ENCODE measurements around the gene KCTD13.
"Not testable (repeated sequence)": the region's sequence is repeated elsewhere in the genome, so short reads cannot be mapped to it uniquely, and the experiment has no call there.

Gene KCTD13

GRCh38 chr16:29906520-29907244 is 19.3 kb downstream of the KCTD13 start:
- DNase-seq (ENCODE audit: low spot score): no peak

DNA sequence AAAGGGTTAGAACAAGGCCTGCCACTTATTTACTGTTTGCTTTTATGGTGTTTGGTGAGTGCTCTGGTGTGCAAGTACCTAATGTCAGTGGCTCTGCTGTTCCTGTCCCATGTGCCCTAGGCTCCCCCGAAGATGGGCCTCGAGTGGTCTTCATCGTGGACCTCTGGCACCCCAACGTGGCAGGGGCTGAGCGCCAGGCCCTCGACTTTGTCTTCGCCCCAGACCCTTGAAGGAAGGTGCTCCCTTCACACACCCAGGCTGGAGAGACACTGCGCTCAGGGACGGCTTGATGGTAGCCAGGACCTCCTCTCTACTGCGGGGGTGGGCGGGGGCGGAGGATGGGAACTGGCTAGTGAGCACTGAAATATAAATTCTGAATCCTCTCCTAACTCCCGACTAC is 20.4 kb downstream of the KCTD13 start:
- no peak for DNase-seq (ENCODE audit: low spot score)

- no peak for DNase-seq (ENCODE audit: low spot score)
Measured at GRCh38 chr16:29904947-29905346, 21.1 kb downstream of the KCTD13 start.

DNA sequence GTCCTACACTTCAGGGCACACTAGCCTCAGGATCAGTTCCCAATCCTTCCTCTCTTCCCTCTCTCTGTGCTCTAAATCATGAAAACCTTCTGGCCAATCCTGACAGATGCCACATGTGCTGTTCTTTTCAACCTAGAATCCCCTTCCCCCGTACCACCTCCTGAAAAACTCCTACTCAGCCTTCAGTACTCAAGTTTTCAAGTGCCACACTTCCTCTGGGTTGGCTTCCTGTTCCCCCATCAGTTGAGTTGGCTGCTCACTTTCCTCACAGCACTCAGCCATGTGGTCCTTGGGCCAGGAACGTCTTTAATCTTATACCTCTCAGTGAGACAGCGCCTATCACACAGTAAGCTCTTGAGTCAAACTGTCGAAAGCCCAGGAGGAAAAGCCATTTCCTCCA is 22.4 kb downstream of the KCTD13 start:
- DNase-seq (ENCODE audit: low spot score): no peak

GRCh38 chr16:29901607-29901945 is 24.4 kb downstream of the KCTD13 start:
- DNase-seq (ENCODE audit: low spot score): no peak

GRCh38 chr16:29900888-29901606 is 25.0 kb downstream of the KCTD13 start:
- no peak for DNase-seq (ENCODE audit: low spot score)

DNA sequence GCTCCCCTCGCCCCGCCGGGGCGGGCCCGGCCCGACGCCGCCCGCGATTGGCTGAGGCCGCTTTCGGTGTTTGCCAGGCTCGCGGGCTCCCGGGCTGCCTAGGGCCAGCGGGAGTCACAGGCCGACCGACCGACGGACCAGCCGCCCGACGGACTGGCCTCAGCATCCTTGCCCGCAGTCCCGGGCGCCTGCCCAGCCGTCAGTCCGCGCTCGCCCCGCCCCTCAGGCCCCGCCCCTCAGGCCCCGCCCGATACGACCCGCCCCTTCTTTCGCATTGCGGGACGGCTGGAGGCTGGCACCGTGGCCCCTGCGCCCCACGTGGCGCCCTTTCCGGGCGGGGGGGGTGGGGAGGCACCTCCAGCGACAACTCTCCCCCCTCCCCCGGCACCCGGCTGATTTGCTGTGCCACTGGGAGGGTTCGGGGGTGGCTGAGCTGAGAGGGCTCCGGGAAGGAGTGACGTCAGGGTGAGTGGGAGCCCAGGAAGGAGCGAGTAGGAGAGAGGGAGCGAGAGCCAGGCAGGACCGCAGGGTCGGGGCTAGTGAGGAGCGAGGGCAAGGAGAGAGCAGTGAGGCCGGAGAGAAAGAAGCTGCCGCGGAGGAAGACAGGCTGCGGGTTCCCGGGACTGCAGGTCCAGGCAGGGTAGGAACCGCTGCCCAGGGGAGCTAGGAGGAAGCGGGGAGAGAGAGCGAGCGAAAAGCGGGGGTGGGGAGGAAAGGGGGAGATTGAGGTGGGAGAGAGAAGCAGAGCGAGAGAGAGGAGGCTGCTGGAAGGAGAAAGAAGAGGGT is 25.7 kb downstream of the KCTD13 start, which contains the start of gene ASPHD1:
ASPHD1 (plus strand) TSS at position 387 of the 786 bp plus-strand sequence. CDS start 484 bp downstream, outside the sequence.
- DNase-seq (ENCODE audit: low spot score): peak; percentile 59

GRCh38 chr16:29899516-29900101 is 26.4 kb downstream of the KCTD13 start, which contains the start of gene SEZ6L2:
Gene SEZ6L2 (minus strand): TSS chr16:29899550. CDS start chr16:29899019, 531 bp downstream.
- no peak for DNase-seq (ENCODE audit: low spot score)

DNA sequence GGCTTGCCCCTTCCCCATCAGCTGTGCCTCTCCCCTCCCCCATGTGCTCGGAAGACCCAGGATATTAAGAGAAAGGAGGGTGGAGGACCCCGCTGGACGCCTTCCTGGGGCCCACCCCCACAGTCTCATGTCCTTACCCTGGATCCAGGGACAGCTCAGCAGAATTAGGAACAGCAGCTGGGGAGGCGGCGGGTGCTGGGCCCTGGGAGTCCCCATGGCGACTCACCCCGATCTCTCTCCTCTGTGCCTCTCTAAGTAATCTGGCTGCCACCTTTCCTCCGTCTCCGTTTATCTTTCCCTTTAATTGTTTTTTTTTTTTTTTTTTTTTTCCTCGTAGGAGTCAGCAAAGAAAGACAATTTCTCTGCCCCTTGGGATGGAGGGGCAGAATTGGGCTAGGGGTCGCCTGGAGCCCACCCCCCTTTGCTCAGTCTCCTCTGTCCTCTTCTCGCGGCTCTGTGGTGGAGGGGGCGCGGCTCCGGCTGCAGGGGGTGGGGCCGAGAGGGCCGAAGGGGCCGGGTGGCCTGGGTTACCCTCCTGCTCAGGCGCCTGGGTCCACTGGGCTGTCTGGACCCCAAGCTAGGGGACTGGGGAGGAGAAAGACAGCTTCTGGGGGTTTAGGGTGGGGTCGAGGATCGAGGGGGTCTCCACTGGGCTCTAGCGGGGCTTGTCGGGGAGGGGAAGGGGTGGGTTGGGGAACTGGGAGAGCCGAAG is 27.1 kb downstream of the KCTD13 start:
- DNase-seq (ENCODE audit: low spot score): no peak

DNA sequence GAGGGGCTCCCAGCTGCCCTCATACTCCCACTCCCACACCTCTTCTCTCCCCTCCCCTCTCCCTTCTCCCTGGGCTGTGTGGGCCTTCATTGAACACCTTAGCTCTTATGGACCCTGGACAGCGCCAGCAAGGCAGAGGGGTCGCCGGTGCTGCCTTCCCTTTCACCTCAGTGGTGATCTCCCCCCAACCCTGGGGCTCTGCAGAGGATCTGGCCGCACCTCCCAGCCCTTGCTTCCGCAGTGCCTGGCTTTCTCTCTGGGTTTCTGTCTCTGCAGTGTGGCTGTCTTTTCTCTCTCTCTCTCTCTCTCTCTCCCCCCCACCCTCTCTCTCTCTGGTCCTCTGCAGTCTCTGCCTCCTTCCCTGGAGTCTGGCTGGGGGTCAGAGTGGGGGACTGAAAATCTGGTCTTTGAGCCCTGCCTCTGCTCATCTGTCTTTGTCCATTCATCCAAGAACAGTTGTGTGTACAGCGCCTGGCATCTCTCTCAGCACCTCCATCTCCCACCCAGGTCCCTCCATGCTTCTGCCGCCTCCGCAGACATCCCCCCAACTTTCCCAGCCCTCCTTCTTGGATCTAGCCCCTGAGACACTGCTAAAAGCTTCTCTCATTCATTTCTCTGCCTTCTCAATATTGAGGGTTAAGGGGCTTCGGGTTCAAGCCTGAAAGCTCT is 27.8 kb downstream of the KCTD13 start:
- DNase-seq (ENCODE audit: low spot score): no peak

GRCh38 chr16:29897333-29897732 is 28.7 kb downstream of the KCTD13 start:
- DNase-seq (ENCODE audit: low spot score): no peak

DNA sequence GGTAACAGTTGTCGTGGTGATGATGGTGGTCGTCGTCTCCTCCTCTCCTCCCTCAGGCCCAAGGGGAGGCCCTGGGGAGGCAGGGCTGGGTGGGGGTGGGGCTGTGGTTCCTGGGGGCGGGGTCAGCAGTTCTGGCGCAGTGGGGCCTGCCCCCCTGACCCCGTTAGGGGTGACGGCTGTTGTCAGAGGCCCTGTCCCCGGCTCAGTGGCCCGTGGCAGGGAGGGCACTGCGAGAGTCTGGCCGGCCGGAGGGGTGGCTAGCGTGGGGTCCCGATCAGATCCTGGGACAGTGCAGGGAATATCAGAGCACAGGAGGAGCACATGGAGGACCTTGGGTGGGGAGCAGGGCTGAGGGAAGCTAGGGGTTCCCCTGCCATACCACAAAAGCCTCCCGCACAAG is 29.2 kb downstream of the KCTD13 start:
- no peak for DNase-seq (ENCODE audit: low spot score)

DNA sequence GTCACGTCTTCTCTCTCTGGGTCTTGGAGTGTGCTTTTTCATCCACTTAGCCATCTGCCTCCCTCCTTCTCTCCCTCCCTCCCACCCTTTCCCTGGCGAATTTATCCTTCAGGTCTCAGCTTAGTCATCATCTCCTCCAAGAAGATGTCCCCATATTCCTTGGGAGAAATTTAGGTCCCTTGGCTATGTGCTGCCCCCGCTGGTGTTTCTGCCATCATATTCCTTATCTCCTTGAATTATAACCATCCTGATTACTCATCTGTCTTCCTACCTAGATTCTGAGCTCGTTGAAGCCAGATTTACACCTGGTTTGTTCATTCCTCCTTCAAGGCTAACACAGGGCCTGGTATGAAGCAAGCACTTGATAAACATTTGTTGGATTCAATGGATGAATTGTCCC is 31.7 kb downstream of the KCTD13 start:
- no peak for DNase-seq (ENCODE audit: low spot score)

DNA sequence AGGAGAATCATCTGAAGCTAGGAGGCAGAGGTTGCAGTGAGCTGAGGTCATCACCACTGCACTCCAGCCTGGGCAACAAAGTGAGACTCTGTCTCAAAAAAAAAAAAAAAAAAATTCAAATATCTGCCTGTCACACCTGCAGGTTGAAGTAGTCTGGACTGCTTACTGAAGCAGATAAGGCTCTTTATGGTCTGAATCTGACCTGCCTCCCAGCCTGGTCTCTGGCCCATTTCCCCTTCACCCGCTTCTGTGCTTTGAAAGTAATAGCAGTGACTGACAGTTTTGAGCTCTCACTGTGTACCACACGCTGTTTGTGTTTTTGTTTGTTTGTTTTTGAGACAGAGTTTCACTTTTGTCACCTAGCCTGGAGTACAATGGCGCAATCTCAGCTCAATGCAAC is 32.5 kb downstream of the KCTD13 start:
- DNase-seq (ENCODE audit: low spot score): no peak

DNA sequence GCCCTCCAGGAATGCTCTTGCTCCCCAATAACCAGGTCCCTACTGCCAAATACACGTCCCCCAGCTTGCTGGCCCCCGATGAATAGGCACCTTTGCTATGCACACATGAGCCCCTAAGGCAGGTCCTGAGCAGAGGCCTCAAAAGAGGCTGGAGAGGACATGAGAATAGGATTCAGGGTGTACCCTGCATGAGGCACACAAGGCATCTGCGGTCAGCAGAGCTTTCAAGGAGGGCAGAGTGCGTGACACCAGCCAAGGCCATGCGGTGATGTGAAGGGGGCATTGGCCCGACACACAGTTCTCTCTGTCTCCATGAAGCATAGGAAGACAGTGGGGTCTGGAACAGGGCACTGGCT is 33.6 kb downstream of the KCTD13 start:
- no peak for DNase-seq (ENCODE audit: low spot score)

DNA sequence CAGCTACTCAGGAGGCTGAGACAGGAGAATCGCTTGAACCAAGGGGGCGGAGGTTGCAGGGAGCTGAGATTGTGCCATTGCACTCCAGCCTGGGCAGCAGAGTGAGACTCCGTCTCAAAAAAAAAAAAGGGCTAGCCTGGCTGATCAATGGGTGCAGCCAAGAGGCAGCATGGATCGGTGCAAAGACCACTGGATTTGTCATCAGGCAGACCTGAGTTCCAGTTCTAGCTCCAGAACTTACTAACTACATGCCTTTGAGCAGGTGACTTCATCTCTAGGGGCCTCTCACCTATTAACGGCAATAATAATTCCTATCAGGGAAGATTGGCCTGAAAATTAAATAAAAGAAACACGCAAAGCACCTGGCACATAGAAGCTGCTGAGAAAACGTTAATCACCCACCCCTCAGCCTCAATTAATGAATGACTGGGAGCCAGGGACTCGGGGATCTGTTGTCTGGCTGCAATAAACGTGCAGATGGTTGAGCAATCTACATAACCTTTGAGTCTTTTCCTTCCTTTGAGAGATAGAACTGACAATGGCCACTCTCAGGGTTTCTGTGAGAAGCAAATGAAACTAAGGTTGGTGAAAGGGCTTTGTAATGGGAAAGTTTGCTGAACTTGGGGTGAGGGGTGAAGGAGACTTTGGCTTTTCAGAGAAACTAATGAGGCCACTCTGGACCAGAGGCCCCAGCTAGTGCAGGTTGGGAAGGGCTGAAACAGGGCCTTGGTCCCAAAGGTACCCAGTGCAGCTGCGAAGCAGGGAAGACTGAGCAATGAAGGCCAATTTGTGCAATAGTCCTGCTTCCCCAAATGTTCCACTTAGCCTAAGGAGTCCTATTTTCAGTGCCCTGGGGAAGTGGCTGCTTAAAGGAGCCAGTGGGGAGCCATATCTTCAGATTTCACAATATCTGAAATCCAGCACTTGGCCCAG is 34.2 kb downstream of the KCTD13 start:
- DNase-seq (ENCODE audit: low spot score): no peak

DNA sequence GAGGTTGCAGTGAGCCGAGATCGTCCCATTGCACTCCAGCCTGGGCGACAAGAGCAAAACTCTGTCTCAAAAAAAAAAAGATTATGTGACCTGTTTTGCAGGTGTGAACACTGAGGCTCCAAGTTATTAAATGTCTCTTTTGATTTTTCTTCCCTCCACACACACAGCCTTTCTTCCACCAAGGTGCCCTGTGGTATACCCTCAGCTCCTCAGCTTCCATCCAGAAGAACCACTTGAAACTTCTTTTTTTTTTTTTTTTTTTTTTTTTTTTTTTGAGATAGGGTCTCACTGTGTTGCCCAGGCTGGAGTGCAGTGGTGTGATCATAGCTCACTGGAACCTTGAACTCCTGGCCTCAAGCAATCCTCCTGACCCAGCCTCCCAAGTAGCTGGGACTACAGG is 36.7 kb downstream of the KCTD13 start:
- not testable (repeated sequence) for DNase-seq (ENCODE audit: low spot score)

DNA sequence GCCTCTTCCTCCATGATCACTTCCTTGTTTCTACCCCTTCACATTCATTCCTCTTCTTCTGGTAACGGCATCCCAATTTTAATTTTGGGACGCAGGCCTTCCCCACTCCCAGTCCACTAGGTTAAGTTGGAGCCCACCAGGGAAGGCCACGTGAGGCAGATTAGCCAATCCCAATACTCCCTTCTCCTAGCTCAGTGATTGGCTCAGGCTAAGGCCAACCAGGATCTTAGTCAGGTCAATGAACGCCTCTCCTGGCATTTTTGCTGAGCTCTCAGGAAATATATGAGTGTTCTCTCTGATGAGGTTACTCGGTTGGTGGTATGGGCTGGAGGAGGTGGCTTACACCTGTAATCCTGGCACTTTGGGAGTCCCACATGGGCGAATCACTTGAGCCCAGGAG is 42.0 kb downstream of the KCTD13 start:
- no peak for DNase-seq (ENCODE audit: low spot score)

DNA sequence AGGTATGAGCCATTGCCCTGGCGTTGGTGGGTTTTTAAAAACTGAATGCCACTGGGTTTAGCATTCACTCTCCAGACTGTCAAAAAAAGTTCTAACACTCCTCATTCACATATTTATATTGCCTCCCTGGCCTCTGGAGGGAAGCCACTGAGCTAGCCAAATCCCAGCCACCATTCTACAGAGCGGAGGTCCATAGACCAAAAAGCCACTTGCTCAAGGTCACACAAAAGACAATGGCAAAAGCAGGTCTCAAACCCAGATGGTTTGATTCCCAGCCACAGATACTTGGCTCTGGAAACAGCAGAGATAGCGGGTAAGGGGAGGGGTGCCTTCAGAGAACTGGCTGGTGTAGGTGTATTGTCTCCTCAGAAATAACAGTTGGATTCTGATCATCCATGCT is 45.0 kb downstream of the KCTD13 start:
- no peak for DNase-seq (ENCODE audit: low spot score)

DNA sequence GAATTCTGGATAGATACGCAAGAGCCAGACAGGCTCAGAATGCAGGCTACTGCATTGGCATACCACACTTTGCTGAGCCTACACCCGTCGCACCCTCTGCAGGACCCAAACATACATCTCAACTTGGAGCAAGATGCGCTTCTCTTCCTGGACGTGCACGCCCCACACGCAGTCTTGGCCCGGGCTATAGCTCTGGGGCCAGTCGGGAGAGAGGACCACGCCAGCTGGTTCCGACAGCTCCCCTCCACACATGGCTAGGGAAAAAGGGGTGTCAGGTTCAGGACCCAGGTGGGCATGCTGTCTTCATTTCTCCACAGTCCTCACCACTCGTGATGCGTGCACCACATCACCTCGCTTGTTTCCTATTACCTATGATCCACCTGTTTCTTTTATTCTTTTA is 47.9 kb downstream of the KCTD13 start:
- DNase-seq (ENCODE audit: low spot score): no peak

All from NAMALWA (cell line).